HCT116 (cell line): ENCODE results near the gene YEATS4. TPM values are rescaled to one million over a fixed set of nuclear protein-coding genes. Genes with fewer than 3 reads are reported as not detected.

ENCODE experiments used
- ATAC-seq: fragments of 200-7000 bp; cut with Tn5 transposase; 2 replicates; pipeline ENCODE4 v1.9.1; 2020; ENCODE audit warnings: mild to moderate bottlenecking, moderate library complexity
- BruUV-seq: library from RNA; stranded (reverse); fragments of 400-500 nt; replicated peaks from 2 replicates; lab custom pipeline; 2021; lab: Mats Ljungman, UMichigan
- CTCF ChIA-PET: fragments of 300-600 bp; sonication (Branson Sonifier 250); formaldehyde crosslinking; loops from one replicate; lab custom pipeline; 2021; ENCODE audit warnings: antibody characterized with exemption; lab: Charles Lee
- POLR2A ChIA-PET: fragments of 300-600, 350-600 bp; sonication (Branson Sonifier 250); formaldehyde crosslinking; loops from one replicate; lab custom pipeline; 2021; ENCODE audit warnings: antibody characterized with exemption; lab: Charles Lee
- RAD21 ChIA-PET, 2 experiments: fragments of 300-600 bp; sonication (Branson Sonifier 250); formaldehyde crosslinking; loops; one replicate each; lab custom pipeline; 2023; ENCODE audit warnings: low total read pairs in 2 of 2; ENCODE audit not compliant: uncharacterized antibody in 2 of 2, unreplicated experiment in 2 of 2, low non-redundant PET in 1 of 2; lab: Charles Lee
- DNase-seq: peaks from one replicate; pipeline ENCODE4 v3.0.0-alpha.2; 2010; ENCODE audit warnings: low read depth, low spot score
- H2AFZ ChIP-seq: fragments of 200-600 bp; shearing (Covaris generic), sonication (generic); 2 replicates; pipeline ENCODE4 v1.6.1; 2017; ENCODE audit warnings: low read depth, mixed run types, mixed read lengths, antibody characterized with exemption, low read length; ENCODE audit not compliant: poor library complexity, severe bottlenecking
- H3K27ac ChIP-seq: 2 replicates; pipeline ENCODE4 v1.5.1; 2012; ENCODE audit warnings: low read depth, low read length
- H3K27me3 ChIP-seq: fragments of 200-600 bp; sonication (generic); 2 replicates; pipeline ENCODE4 v1.6.1; 2016; ENCODE audit warnings: mixed run types, low read length, mixed read lengths; ENCODE audit not compliant: insufficient read depth
- H3K36me3 ChIP-seq, 2 experiments: fragments of 200-500 bp in 1 of 2; fragments of 200-600 bp in 1 of 2; sonication (Bioruptor generic) in 1 of 2; sonication (generic) in 1 of 2; 2 replicates each; pipeline versions ENCODE4 v1.5.1 to v1.6.1; 2014 to 2016; ENCODE audit warnings: low read length in 2 of 2, inconsistent platforms in 1 of 2, mixed read lengths in 1 of 2, mixed run types in 1 of 2; ENCODE audit not compliant: insufficient read depth in 2 of 2, control insufficient read depth in 1 of 2
- H3K4me1 ChIP-seq, 2 experiments: fragments of 200-600 bp in 1 of 2; sonication (generic) in 1 of 2; 2 replicates each; pipeline versions ENCODE4 v1.5.1 to v1.6.1; 2012 to 2017; ENCODE audit warnings: low read length in 2 of 2, inconsistent platforms in 1 of 2, mild to moderate bottlenecking in 1 of 2, mixed read lengths in 1 of 2, mixed run types in 1 of 2, moderate library complexity in 1 of 2; ENCODE audit not compliant: insufficient read depth in 2 of 2, control insufficient read depth in 1 of 2
- H3K4me2 ChIP-seq: fragments of 200-600 bp; sonication (generic); 2 replicates; pipeline ENCODE4 v1.6.1; 2017; ENCODE audit warnings: mixed run types, low read length, mixed read lengths
- H3K4me3 ChIP-seq, 2 experiments: fragments of 200-600 bp in 1 of 2; sonication (generic) in 1 of 2; replicated peaks in 1 of 2; 2 replicates each; pipeline ENCODE4 v1.5.1; 2011 to 2016; ENCODE audit warnings: low read length in 2 of 2, control low read depth in 1 of 2, low read depth in 1 of 2, mild to moderate bottlenecking in 1 of 2, mixed read lengths in 1 of 2, mixed run types in 1 of 2
- H3K79me2 ChIP-seq: fragments of 200-600 bp; sonication (generic); 2 replicates; pipeline ENCODE4 v1.6.1; 2017; ENCODE audit warnings: mild to moderate bottlenecking, mixed run types, low read length, moderate library complexity, mixed read lengths; ENCODE audit not compliant: insufficient read depth
- H3K9ac ChIP-seq: fragments of 200-600 bp; sonication (generic); 2 replicates; pipeline ENCODE4 v1.6.1; 2016; ENCODE audit warnings: low read length, mixed read lengths
- H3K9me2 ChIP-seq: fragments of 200-600 bp; sonication (generic), shearing (Covaris generic); 2 replicates; pipeline ENCODE4 v1.6.1; 2017; ENCODE audit warnings: mixed run types, mild to moderate bottlenecking, moderate library complexity; ENCODE audit not compliant: insufficient read depth
- H3K9me3 ChIP-seq, 2 experiments: fragments of 200-500 bp in 1 of 2; fragments of 200-600 bp in 1 of 2; sonication (Bioruptor generic) in 1 of 2; sonication (generic) in 1 of 2; 2 replicates each; pipeline ENCODE4 v1.6.1; 2014 to 2017; ENCODE audit warnings: low read length in 2 of 2, mixed read lengths in 2 of 2, inconsistent platforms in 1 of 2, low read depth in 1 of 2, mild to moderate bottlenecking in 1 of 2, mixed run types in 1 of 2, moderate library complexity in 1 of 2; ENCODE audit not compliant: control insufficient read depth in 1 of 2, insufficient read depth in 1 of 2
- H4K20me1 ChIP-seq: fragments of 200-600 bp; sonication (generic), shearing (Covaris generic); 2 replicates; pipeline ENCODE4 v1.6.1; 2017; ENCODE audit warnings: mixed run types, mild to moderate bottlenecking, moderate library complexity; ENCODE audit not compliant: insufficient read depth
- CTCF ChIP-seq, 3 experiments: fragments of 200-600 bp in 1 of 3; sonication (generic) in 1 of 3; IDR thresholded peaks in 2 of 3; conservative IDR thresholded peaks in 1 of 3; 2 replicates each; pipeline ENCODE4 v1.5.1; 2012 to 2017; ENCODE audit warnings: low read depth in 2 of 3, low read length in 2 of 3, antibody characterized with exemption in 1 of 3, borderline replicate concordance in 1 of 3, control low read depth in 1 of 3, mild to moderate bottlenecking in 1 of 3, mixed read lengths in 1 of 3, mixed run types in 1 of 3, moderate library complexity in 1 of 3; ENCODE audit not compliant: insufficient read depth in 1 of 3
- EGR1 ChIP-seq: IDR thresholded peaks from 2 replicates; pipeline ENCODE4 v1.6.1; 2012; ENCODE audit warnings: low read depth
- POLR2A ChIP-seq: IDR thresholded peaks from 2 replicates; pipeline ENCODE4 v1.7.0; 2011; ENCODE audit warnings: borderline replicate concordance; ENCODE audit not compliant: insufficient read depth, insufficient read length; ENCODE audit errors: extremely low read depth
- REST ChIP-seq: IDR thresholded peaks from 2 replicates; pipeline ENCODE4 v1.6.1; 2012; ENCODE audit warnings: low read depth
- ZBTB33 ChIP-seq: IDR thresholded peaks from 2 replicates; pipeline ENCODE4 v1.6.1; 2011; ENCODE audit warnings: mild to moderate bottlenecking, low read length, moderate library complexity; ENCODE audit not compliant: insufficient replicate concordance; ENCODE audit errors: extremely low read depth
- intact Hi-C: fragments of 100-400 bp; cut with micrococcal nuclease; formaldehyde crosslinking; loops from 2 replicates; pipeline ENCODE4 v1.10.0; 2022
- total RNA-seq: library from RNA; stranded (reverse); gene quantifications from one replicate; pipeline ENCODE4 v1.2.1, GENCODE V29; 2021; ENCODE audit not compliant: unreplicated experiment

The YEATS4 gene
- total RNA-seq, 1 experiment from 2014 or later, result 32.0 TPM

- no peak for TF ChIP-seq REST
- TF ChIP-seq ZBTB33, result no peak
- TF ChIP-seq POLR2A, result no peak
Observed at GRCh38 chr12:69421548-69421947, 62.0 kb downstream of the YEATS4 start (continued).

- Histone ChIP-seq H3K9me2 (no peaks in the 10 kb centered on the region), H3K9ac (no peak overlapping the region), H2AFZ (no peak overlapping the region), H3K27me3 (no peaks in the 10 kb centered on the region), H3K4me1 (no peaks in the 10 kb centered on the region), H3K9me3 (no peaks in the 10 kb centered on the region), H3K79me2 (no peaks in the 10 kb centered on the region), H3K27ac (no peak overlapping the region), H3K36me3 (no peaks in the 10 kb centered on the region), H3K4me2 (no peak overlapping the region), H4K20me1 (no peaks in the 10 kb centered on the region), H3K4me3 (no peak overlapping the region)
- POLR2A ChIA-PET, result no interaction called here
- RAD21 ChIA-PET, result no interaction called here
- intact Hi-C loops, result no loop called here
- ATAC-seq (no peak), DNase-seq (no peak)
- TF ChIP-seq EGR1 (no peak), CTCF (IDR thresholded peaks at IDR 0.05 in 2 of 3, conservative IDR thresholded peaks at IDR 0.05 in 1 of 3; ENCODE audit: borderline replicate concordance in 1 of 3, insufficient read depth in 1 of 3, low read depth in 2 of 3, low read length in 2 of 3) (no peak), REST (no peak)
- CTCF ChIA-PET, result no interaction called here
- no TSS peak for BruUV-seq
Observed at GRCh38 chr12:69423037-69423905, 63.7 kb downstream of the YEATS4 start.
